Testis (tissue), 3 donors: ENCODE data around the gene NDE1. TPM values are rescaled to one million over a fixed set of nuclear protein-coding genes. Genes with fewer than 3 reads are reported as not detected.

Source experiments
- DNase-seq: peaks from one replicate; pipeline ENCODE4 v3.0.0-alpha.2; 2019
- H3K27ac ChIP-seq, 2 donors: fragments of 200-600 bp; sonication (generic); one replicate each; pipeline ENCODE4 v1.5.1; 2019
- H3K27me3 ChIP-seq: fragments of 200-600 bp; sonication (generic); one replicate; pipeline ENCODE4 v1.5.1; 2019
- H3K36me3 ChIP-seq: fragments of 200-600 bp; sonication (generic); one replicate; pipeline ENCODE4 v1.5.1; 2017; ENCODE audit warnings: low read depth; ENCODE audit errors: missing control alignments
- H3K4me1 ChIP-seq: fragments of 200-600 bp; sonication (generic); one replicate; pipeline ENCODE4 v1.5.1; 2019
- H3K4me3 ChIP-seq, 2 donors: fragments of 200-600 bp; sonication (generic); one replicate each; pipeline ENCODE4 v1.5.1; 2017 to 2019
- H3K9me3 ChIP-seq: fragments of 200-600 bp; sonication (generic); one replicate; pipeline ENCODE4 v1.5.1; 2017
- POLR2A ChIP-seq: fragments of 450-650 bp; IDR thresholded peaks from one replicate; pipeline ENCODE4 v1.6.1; 2017; ENCODE audit warnings: antibody characterized with exemption, mild to moderate bottlenecking, moderate library complexity
- WGBS, 2 donors: methylation state at CpG; one replicate each; pipeline ENCODE4 v1.1.5; 2018; 5-methylcytosine and 5-hydroxymethylcytosine counted together
- intact Hi-C: fragments of 100-400 bp; cut with DNase I; formaldehyde crosslinking; loops from one replicate; pipeline ENCODE4 v1.15.1; 2023; ENCODE audit warnings: low total_unique reads
- polyA plus RNA-seq: library from polyadenylated mRNA; stranded (reverse); fragments of 350-450 nt; fragmentation: Illumina TruSeq; extraction: RNeasy Lipid Tissue Mini Kit (QIAGEN cat#74804); gene quantifications from one replicate; pipeline ENCODE4 v1.2.3, GENCODE V29; 2014; ENCODE audit warnings: low read depth, low replicate concordance; ENCODE audit not compliant: insufficient read depth
- total RNA-seq, 2 donors: library from RNA; depleted of rRNA; stranded (reverse); fragments of >200 nt; gene quantifications; one replicate each; pipeline ENCODE4 v1.2.3, GENCODE V29; 2016
- TF ChIP-seq, protein P1 (sequence below), 3 experiments: fragments of 450-650 bp in 2 of 3; fragments of 200-600 bp in 1 of 3; sonication (generic) in 1 of 3; IDR thresholded peaks; one replicate each; pipeline ENCODE4 v1.5.1; 2016 to 2019; ENCODE audit warnings: antibody characterized with exemption in 3 of 3, mild to moderate bottlenecking in 2 of 3, moderate library complexity in 1 of 3

NDE1 gene
- total and polyA plus RNA-seq, 3 donors from 2014 or later: 45.2 to 84.3 (median 51.6) TPM

DNA sequence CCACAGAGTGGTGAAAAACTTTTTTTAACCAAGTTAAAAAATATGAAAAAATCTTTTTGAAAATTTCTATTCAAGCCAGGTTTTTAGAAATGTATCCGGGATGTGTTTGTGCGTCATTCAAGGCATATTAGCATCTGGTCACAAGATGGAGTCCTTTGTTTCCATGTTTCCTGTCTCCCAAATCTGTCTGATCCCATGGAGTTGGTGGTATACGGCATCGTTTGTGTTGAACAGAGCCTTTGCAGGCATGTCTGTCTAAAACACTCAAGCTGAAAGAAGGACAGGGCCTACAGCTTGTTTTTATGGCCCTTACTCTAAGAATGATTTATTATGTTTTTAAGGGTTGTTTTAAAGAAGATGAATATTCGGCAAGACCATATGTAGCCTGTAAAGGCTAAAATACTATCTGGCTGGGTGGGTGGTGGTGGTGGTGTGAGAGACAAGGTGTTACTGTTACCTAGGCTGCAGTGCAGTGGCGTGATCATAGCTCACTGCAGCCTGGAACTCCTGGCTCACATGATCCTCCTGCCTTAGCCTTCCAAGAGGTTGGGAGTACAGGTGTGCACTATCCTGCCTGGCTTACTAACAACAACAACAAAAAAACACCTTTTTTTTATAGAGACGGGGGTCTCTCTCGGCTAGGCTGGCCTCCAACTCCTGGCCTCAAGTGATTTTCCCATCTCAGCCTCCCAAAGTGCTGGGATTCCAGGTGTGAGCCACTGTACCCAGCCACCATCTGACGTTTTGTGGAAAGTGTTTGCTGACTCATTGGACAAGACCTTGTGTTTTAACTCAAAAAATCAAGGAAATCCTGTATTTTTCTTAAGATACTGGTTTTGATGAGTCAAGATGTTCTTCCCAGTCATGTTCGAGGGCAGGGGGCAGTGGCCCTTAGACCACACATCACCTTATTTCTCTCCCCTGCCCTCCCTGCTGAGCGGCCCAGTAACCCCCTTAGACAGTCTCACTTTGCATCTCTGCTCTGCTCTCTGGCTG lies 52.2 kb downstream of the NDE1 start:
- Histone ChIP-seq H3K27me3 (no peaks in the 10 kb centered on the region), H3K4me3 (no peak overlapping the region), H3K36me3 (no peaks in the 10 kb centered on the region), H3K27ac (no peak overlapping the region), H3K4me1 (peaks cover 3% of the 10 kb centered on the region), H3K9me3 (no peaks in the 10 kb centered on the region)
- intact Hi-C loops: no loop called here
- no peak for TF ChIP-seq POLR2A
- TF ChIP-seq, protein P1, sequence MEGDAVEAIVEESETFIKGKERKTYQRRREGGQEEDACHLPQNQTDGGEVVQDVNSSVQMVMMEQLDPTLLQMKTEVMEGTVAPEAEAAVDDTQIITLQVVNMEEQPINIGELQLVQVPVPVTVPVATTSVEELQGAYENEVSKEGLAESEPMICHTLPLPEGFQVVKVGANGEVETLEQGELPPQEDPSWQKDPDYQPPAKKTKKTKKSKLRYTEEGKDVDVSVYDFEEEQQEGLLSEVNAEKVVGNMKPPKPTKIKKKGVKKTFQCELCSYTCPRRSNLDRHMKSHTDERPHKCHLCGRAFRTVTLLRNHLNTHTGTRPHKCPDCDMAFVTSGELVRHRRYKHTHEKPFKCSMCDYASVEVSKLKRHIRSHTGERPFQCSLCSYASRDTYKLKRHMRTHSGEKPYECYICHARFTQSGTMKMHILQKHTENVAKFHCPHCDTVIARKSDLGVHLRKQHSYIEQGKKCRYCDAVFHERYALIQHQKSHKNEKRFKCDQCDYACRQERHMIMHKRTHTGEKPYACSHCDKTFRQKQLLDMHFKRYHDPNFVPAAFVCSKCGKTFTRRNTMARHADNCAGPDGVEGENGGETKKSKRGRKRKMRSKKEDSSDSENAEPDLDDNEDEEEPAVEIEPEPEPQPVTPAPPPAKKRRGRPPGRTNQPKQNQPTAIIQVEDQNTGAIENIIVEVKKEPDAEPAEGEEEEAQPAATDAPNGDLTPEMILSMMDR (IDR thresholded peaks at IDR 0.05): no peak
- 71 to 73% methylated on average over 11 of the region's 11 CpGs for WGBS, 2 donors
- no peak for DNase-seq

DNA sequence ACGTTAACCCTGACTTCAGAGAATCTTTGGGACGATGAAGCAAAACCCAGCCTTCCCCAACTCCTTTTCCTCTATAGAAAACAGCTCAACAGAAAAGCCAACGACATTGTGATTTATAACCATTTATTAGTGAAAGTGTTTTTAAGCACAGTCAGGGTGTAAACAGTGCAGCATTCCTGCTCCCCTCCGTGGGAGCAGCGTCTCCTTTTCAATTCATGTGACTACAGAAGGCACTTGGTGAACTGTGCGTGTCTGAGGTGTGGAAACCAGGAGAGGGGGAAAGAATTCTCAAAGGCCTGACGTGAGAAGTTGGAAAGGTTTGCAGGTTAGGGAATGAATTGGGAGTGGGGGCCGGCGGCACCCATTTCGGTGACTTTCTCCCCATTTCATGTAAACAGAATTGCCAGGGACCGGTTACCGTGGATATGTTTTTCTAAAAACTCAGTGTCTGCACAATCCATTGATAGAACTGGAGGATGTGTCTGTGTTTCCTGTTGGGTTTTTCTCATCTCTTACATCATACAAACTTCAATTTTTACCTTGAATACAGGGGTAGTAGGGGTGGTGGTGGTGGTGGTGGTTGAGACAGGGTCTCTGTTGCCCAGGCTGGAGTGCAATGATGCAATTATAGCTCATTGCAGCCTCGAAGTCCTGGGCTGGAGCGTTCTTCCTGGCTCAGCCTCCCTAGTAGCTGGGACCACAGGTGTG lies 53.1 kb downstream of the NDE1 start:
- Histone ChIP-seq H3K9me3 (no peaks in the 10 kb centered on the region), H3K27me3 (no peaks in the 10 kb centered on the region), H3K27ac (no peak overlapping the region), H3K4me3 (no peak overlapping the region), H3K36me3 (no peaks in the 10 kb centered on the region), H3K4me1 (peaks cover 3% of the 10 kb centered on the region)
- intact Hi-C loops: no loop called here
- 72 to 76% methylated on average over 14 of the region's 14 CpGs for WGBS, 2 donors
- DNase-seq: no peak
- no peak for TF ChIP-seq POLR2A
- TF ChIP-seq, protein P1 (IDR thresholded peaks at IDR 0.05): no peak

DNA sequence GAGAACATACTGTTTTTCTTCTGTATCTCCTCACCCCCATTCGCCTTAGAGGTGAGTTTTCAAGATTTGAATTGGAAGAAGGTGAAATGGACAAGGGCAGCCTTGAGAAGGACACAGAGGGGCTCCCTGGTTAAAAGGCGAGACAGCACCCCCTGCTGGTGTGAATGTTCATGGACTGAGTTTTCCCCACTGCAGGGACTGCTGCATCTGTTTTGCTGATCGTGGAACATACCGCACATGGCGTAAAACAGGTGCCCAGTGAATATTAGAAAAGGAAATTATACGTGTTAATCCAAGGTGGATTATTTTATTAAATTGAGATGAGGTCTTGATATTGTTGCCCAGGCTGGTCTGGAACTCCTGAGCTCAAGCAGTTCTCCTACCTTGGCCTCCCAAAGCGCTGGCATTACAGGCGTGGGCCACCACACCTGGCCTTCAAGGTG lies 54.5 kb downstream of the NDE1 start:
- H3K9me3 ChIP-seq: no peaks in the 10 kb centered on the region
- no peaks in the 10 kb centered on the region for H3K36me3 ChIP-seq
- H3K4me1 ChIP-seq: peaks cover 3% of the 10 kb centered on the region
- no peak for TF ChIP-seq POLR2A
- TF ChIP-seq, protein P1 (IDR thresholded peaks at IDR 0.05): peak; percentile 67 to 83 (median 75)
- 59 to 65% methylated on average over 8 of the region's 8 CpGs for WGBS, 2 donors
- intact Hi-C loops: no loop called here
- no peak overlapping the region for H3K4me3 ChIP-seq
- no peaks in the 10 kb centered on the region for H3K27me3 ChIP-seq
- H3K27ac ChIP-seq: no peak overlapping the region
- DNase-seq: peak; percentile 91

DNA sequence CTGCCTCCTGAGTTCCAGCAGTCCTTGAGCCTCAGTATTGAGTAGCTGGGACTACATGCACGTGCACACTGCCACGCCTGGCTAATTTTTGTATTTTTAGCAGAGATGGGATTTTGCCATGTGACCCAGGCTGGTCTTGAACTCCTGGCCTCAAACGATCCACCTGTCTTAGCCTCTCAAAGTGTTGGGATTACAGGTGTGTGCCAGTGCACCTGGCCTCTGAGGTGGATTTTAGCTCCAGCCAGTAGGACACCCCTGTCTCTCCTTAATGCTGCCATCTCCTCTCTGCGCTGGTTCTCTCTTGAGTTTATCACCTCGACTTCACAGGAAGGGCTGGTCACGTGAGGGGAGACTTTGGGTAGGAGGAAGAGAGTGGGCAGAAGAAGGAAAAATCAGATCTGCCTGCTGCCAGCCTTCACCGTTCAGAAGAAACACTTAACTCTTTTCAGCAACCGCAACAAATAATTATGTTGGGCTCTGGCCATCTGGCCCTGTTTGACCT lies 55.1 kb downstream of the NDE1 start:
- TF ChIP-seq, protein P1 (IDR thresholded peaks at IDR 0.05): no peak
- TF ChIP-seq POLR2A: no peak
- intact Hi-C loops: no loop called here
- DNase-seq: no peak
- H3K4me3 ChIP-seq: no peak overlapping the region
- no peaks in the 10 kb centered on the region for H3K9me3 ChIP-seq
- H3K27me3 ChIP-seq: no peaks in the 10 kb centered on the region
- no peaks in the 10 kb centered on the region for H3K36me3 ChIP-seq
- no peak overlapping the region for H3K27ac ChIP-seq
- peaks cover 3% of the 10 kb centered on the region for H3K4me1 ChIP-seq
- WGBS, 2 donors: 52% methylated on average over 8 of the region's 8 CpGs
